ENCODE measurements around the gene MALRD1.

GRCh38 chr10:19479854-19480253 is 431.3 kb downstream of the MALRD1 start:
- no peak for TF ChIP-seq POLR2A (IDR thresholded peaks at IDR 0.05)
- TF ChIP-seq CTCF (IDR thresholded peaks at IDR 0.05), result no peak
